ENCODE data around the gene PXDN.
"Not testable (repeated sequence)": the region's sequence is repeated elsewhere in the genome, so short reads cannot be mapped to it uniquely, and the experiment has no call there.

The PXDN gene

GRCh38 chr2:1758774-1759610, 14.7 kb upstream of the PXDN start:
- TF ChIP-seq CTCF (IDR thresholded peaks at IDR 0.05; ENCODE audit: insufficient read depth, low read length, poor library complexity, severe bottlenecking), result no peak
- no peak overlapping the region for H3K4me3 ChIP-seq (replicated peaks; ENCODE audit: low read depth, low read length)
- DNase-seq (ENCODE audit: extremely low read depth, insufficient read length), result no peak
- H3K36me3 ChIP-seq (ENCODE audit: control insufficient read depth, insufficient read depth, low read length), result no peaks in the 10 kb centered on the region
- no peaks in the 10 kb centered on the region for H3K27me3 ChIP-seq (replicated peaks; ENCODE audit: control insufficient read depth, insufficient read depth, low read length)

GRCh38 chr2:1758171-1758570, 13.9 kb upstream of the PXDN start:
- Histone ChIP-seq H3K36me3 (ENCODE audit: control insufficient read depth, insufficient read depth, low read length) (no peaks in the 10 kb centered on the region), H3K27me3 (replicated peaks; ENCODE audit: control insufficient read depth, insufficient read depth, low read length) (no peaks in the 10 kb centered on the region), H3K4me3 (replicated peaks; ENCODE audit: low read depth, low read length) (no peak overlapping the region)
- TF ChIP-seq CTCF (IDR thresholded peaks at IDR 0.05; ENCODE audit: insufficient read depth, low read length, poor library complexity, severe bottlenecking), result no peak
- no peak for DNase-seq (ENCODE audit: extremely low read depth, insufficient read length)

- TF ChIP-seq CTCF (IDR thresholded peaks at IDR 0.05; ENCODE audit: insufficient read depth, low read length, poor library complexity, severe bottlenecking), result no peak
- no peak overlapping the region for H3K4me3 ChIP-seq (replicated peaks; ENCODE audit: low read depth, low read length)
- H3K36me3 ChIP-seq (ENCODE audit: control insufficient read depth, insufficient read depth, low read length), result no peaks in the 10 kb centered on the region
- H3K27me3 ChIP-seq (replicated peaks; ENCODE audit: control insufficient read depth, insufficient read depth, low read length), result no peaks in the 10 kb centered on the region
- no peak for DNase-seq (ENCODE audit: extremely low read depth, insufficient read length)
These were observed 13.3 kb upstream of the PXDN start for GRCh38 chr2:1757567-1757966.

- not testable (repeated sequence) for H3K4me3 ChIP-seq (replicated peaks; ENCODE audit: low read depth, low read length); DNase-seq (ENCODE audit: extremely low read depth, insufficient read length); H3K36me3 ChIP-seq (ENCODE audit: control insufficient read depth, insufficient read depth, low read length); H3K27me3 ChIP-seq (replicated peaks; ENCODE audit: control insufficient read depth, insufficient read depth, low read length)
These were observed 12.8 kb upstream of the PXDN start for GRCh38 chr2:1757146-1757545.

GRCh38 chr2:1756456-1756855, 12.1 kb upstream of the PXDN start:
- DNase-seq (ENCODE audit: extremely low read depth, insufficient read length), result no peak
- no peak for TF ChIP-seq CTCF (IDR thresholded peaks at IDR 0.05; ENCODE audit: insufficient read depth, low read length, poor library complexity, severe bottlenecking)
- H3K36me3 ChIP-seq (ENCODE audit: control insufficient read depth, insufficient read depth, low read length), result no peaks in the 10 kb centered on the region
- no peak overlapping the region for H3K4me3 ChIP-seq (replicated peaks; ENCODE audit: low read depth, low read length)
- H3K27me3 ChIP-seq (replicated peaks; ENCODE audit: control insufficient read depth, insufficient read depth, low read length), result no peaks in the 10 kb centered on the region

- no peak for TF ChIP-seq CTCF (IDR thresholded peaks at IDR 0.05; ENCODE audit: insufficient read depth, low read length, poor library complexity, severe bottlenecking)
- no peak for DNase-seq (ENCODE audit: extremely low read depth, insufficient read length)
- no peaks in the 10 kb centered on the region for H3K36me3 ChIP-seq (ENCODE audit: control insufficient read depth, insufficient read depth, low read length)
- no peak overlapping the region for H3K4me3 ChIP-seq (replicated peaks; ENCODE audit: low read depth, low read length)
- H3K27me3 ChIP-seq (replicated peaks; ENCODE audit: control insufficient read depth, insufficient read depth, low read length), result no peaks in the 10 kb centered on the region
These were observed 11.3 kb upstream of the PXDN start for GRCh38 chr2:1755436-1756191.

All from GM06990 (cell line).